ENCODE measurements around the gene SNRNP27. TPM values are rescaled to one million over a fixed set of nuclear protein-coding genes. Genes with fewer than 3 reads are reported as not detected.
"Not testable (repeated sequence)": the region's sequence is repeated elsewhere in the genome, so short reads cannot be mapped to it uniquely, and the experiment has no call there.

SNRNP27 gene
- total RNA-seq, 4 donors from 2014 or later = 8.2 to 64.6 (median 49.9) TPM

- Histone ChIP-seq H3K27ac (no peak overlapping the region), H3K36me3 (no peaks in the 10 kb centered on the region), H3K9me3 (no peaks in the 10 kb centered on the region), H3K4me1 (no peaks in the 10 kb centered on the region), H3K27me3 (no peaks in the 10 kb centered on the region), H3K4me3 (no peak overlapping the region)
- intact Hi-C loops (cut with DNase I; ENCODE audit: low total_unique reads) = no loop called here
- DNase-seq = no peak
- no peak for TF ChIP-seq CTCF (IDR thresholded peaks at IDR 0.05)
- TF ChIP-seq POLR2A (IDR thresholded peaks at IDR 0.05) = no peak
Observed at GRCh38 chr2:69889302-69889701, 4.5 kb upstream of the SNRNP27 start.

- Histone ChIP-seq H3K36me3 (no peaks in the 10 kb centered on the region), H3K9me3 (no peaks in the 10 kb centered on the region), H3K4me1 (no peaks in the 10 kb centered on the region), H3K4me3 (no peak overlapping the region), H3K27me3 (no peaks in the 10 kb centered on the region), H3K27ac (no peak overlapping the region)
- intact Hi-C loops (cut with DNase I; ENCODE audit: low total_unique reads) = no loop called here
- TF ChIP-seq POLR2A (IDR thresholded peaks at IDR 0.05) (no peak), CTCF (IDR thresholded peaks at IDR 0.05) (no peak)
- DNase-seq = no peak
Observed at GRCh38 chr2:69890881-69891280, 2.9 kb upstream of the SNRNP27 start.

- H3K27me3 ChIP-seq; H3K4me1 ChIP-seq; H3K9me3 ChIP-seq; intact Hi-C loops (cut with DNase I; ENCODE audit: low total_unique reads); H3K36me3 ChIP-seq; DNase-seq: not testable (repeated sequence)
- Histone ChIP-seq H3K27ac (peak overlapping the region in 1 of 2 donors; percentile 82), H3K4me3 (peak overlapping the region in 1 of 2 donors; percentile 70)
Observed at GRCh38 chr2:69892838-69893424, 825 bp upstream of the SNRNP27 start.

- H3K27me3 ChIP-seq; intact Hi-C loops (cut with DNase I; ENCODE audit: low total_unique reads); H3K9me3 ChIP-seq; H3K4me1 ChIP-seq; H3K36me3 ChIP-seq; DNase-seq: not testable (repeated sequence)
- Histone ChIP-seq H3K4me3 (peak overlapping the region; percentile 62 to 70), H3K27ac (peak overlapping the region; percentile 82)
Observed at GRCh38 chr2:69894737-69895136, 981 bp downstream of the SNRNP27 start.

GRCh38 chr2:69902213-69902922 is 8.6 kb downstream of the SNRNP27 start:
- no peak for DNase-seq
- H3K27ac ChIP-seq = no peak overlapping the region

More at GRCh38 chr2:69902213-69902922, 8.6 kb downstream of the SNRNP27 start:
- intact Hi-C loops (cut with DNase I; ENCODE audit: low total_unique reads) = no loop called here
- no peaks in the 10 kb centered on the region for H3K27me3 ChIP-seq
- no peak for TF ChIP-seq CTCF (IDR thresholded peaks at IDR 0.05)
- TF ChIP-seq POLR2A (IDR thresholded peaks at IDR 0.05) = no peak
- H3K4me1 ChIP-seq = no peaks in the 10 kb centered on the region
- H3K36me3 ChIP-seq = no peaks in the 10 kb centered on the region
- H3K4me3 ChIP-seq = no peak overlapping the region
- no peaks in the 10 kb centered on the region for H3K9me3 ChIP-seq
